Stimulated activated CD8-positive, alpha-beta memory T cell treated with anti-CD3 and anti-CD28 coated beads, Interleukin-12 subunit alpha, Interleukin-12 subunit beta, amount 100 ng/mL, for 1 hour (primary cell): ENCODE results near the gene WWOX.

Experiments used
- DNase-seq: peaks from one replicate; pipeline ENCODE4 v3.0.0-alpha.2; 2020; ENCODE audit warnings: low read depth

WWOX gene

GRCh38 chr16:78438219-78438618 is 338.8 kb downstream of the WWOX start:
- no peak for DNase-seq

DNA sequence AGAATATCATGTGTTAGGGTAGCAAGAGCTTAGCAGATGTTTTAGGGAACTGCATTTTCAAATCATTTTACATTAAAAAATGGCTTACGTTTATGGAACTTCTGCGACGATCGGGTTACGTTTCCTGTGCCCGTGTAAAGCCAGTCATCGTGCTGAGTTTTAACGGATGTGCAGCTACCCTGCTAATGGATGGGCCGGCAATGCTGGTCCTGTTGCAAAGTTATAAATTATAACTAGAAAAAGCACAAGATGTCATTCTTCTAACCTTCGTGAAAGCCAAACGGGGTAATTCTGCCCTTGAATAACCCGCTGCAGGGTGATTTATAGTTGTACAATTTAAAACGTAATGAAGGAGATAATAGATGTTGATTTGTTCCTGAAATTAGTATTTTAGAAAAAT is 339.2 kb downstream of the WWOX start:
- no peak for DNase-seq

DNA sequence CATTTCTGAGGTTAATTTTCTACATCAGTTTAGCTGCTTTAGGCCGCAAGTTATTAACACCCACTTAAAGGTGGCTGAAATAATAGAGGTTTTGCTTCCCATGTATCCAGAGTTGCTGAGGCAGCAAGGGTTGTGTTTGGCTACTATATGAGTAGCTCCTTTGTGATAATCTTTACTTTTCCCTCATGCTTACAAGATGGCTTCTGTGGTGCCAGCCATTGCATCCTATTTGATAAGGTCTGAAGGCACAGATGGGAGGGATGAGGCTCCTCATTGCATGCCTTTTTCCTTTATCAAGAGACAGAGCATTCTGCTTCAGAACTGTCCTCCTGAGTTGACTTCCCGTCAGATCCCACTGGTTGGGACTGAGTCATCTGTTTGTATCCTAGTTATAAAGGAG is 340.2 kb downstream of the WWOX start:
- no peak for DNase-seq

DNA sequence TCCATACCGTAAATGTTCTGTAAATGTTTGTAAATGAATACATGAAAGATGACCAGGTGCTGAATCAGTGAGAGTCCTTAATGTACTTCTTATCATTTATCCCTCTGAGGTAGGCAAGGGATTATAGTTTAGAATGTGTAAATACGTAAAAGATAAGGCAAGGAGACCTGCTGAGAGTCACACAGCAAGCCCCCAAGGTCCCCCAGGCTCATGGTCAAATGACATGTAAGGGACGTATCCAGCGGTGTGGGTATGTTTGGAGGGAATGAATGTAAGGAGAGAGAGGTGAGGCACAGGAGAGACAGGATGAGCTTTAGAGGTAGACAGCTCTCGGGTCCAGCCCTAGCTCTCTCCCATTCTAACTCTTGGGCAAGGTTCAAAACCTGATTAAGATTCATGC is 341.8 kb downstream of the WWOX start:
- DNase-seq: no peak

- DNase-seq: no peak
Observed at GRCh38 chr16:78443542-78444364, 344.3 kb downstream of the WWOX start.

- DNase-seq: no peak
Observed at GRCh38 chr16:78445818-78446217, 346.4 kb downstream of the WWOX start.

DNA sequence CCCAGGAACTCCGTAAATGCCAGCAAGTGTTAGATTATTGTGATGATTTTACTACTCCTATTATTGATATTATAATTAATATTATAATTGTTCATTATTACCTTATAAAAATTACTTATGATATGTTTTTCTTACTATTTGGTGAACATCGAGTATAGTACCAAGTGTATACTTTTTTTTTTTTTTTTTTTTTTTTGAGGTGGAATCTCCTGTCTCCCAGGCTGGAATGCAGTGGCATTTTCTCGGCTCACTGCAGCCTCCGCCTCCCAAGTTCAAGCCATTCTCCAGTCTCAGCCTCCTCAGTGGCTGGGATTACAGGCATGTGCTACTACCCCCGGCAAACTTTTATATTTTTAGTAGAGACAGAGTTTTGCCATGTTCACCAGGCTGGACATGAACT is 347.0 kb downstream of the WWOX start:
- DNase-seq: no peak

- no peak for DNase-seq
Observed at GRCh38 chr16:78446992-78447563, 347.6 kb downstream of the WWOX start.

DNA sequence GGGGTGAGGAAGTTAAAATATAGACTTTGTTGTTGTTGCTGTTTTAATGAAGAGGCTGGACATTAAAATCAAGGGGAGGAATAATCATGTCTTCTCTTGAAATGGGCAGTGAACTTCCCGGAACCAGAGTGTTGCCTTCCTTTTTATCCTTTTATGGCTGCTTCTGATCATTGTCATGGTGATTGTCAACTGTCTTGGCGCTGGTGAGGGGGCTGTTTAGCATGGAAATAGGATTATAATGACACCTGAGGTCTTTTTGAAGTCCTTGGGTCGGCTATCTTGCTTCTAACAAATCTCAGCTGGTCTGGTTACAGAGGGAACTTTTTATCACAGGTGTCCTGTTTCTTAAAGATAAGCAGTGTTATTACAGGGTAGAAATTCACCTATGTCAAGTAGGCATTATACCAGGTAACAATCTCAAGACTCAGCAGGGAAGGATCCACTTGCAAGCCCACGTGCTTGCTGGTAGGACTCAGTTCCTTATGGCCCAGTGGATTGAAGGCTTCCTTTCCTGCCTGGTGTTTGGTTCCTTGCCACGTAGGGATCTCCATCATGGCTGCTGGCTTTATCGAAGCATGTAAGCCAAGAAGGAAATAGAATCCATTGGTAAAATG is 349.3 kb downstream of the WWOX start:
- no peak for DNase-seq

DNA sequence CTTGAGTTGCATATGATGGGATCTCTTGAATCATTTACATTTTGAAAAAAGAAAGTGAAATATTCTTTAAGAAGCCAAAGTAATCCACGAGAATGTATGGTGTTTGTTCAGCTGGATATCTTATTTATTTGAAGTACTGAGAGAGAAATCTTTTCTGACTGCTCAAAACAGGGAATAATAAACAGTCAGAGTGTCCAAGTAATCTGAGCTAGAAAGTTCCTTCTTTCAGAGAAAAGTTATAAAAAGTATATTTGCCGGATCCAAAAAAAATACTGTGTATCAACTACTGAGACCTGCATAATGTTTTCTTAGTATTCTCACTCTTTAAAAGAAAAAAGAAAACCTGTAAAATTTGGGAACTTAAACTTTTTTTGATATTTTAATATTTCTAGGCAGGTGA is 350.8 kb downstream of the WWOX start:
- DNase-seq: no peak

GRCh38 chr16:78452025-78452555 is 352.6 kb downstream of the WWOX start:
- DNase-seq: no peak

- no peak for DNase-seq
Observed at GRCh38 chr16:78455861-78456260, 356.4 kb downstream of the WWOX start.

DNA sequence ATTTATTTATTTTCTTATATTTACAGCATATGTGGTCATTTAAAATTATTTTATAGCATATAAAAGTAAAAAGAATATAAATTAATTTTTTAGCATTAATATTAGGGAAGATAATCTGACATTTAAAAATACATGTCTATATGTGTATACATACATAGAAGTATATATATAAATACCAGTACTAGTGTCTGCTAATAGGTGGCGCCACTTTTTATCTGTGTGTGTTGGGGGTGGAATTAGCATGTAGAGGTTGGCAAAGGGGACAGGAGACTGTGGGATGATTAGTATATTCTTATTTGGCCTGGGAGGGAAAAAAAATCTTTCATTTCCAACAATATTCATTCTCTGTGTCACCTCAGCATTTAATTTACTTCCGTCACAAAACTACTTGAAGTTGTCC is 359.1 kb downstream of the WWOX start:
- DNase-seq: no peak

- DNase-seq: no peak
Observed at GRCh38 chr16:78460428-78460827, 361.0 kb downstream of the WWOX start.

- DNase-seq: no peak
Observed at GRCh38 chr16:78461087-78461486, 361.6 kb downstream of the WWOX start.

DNA sequence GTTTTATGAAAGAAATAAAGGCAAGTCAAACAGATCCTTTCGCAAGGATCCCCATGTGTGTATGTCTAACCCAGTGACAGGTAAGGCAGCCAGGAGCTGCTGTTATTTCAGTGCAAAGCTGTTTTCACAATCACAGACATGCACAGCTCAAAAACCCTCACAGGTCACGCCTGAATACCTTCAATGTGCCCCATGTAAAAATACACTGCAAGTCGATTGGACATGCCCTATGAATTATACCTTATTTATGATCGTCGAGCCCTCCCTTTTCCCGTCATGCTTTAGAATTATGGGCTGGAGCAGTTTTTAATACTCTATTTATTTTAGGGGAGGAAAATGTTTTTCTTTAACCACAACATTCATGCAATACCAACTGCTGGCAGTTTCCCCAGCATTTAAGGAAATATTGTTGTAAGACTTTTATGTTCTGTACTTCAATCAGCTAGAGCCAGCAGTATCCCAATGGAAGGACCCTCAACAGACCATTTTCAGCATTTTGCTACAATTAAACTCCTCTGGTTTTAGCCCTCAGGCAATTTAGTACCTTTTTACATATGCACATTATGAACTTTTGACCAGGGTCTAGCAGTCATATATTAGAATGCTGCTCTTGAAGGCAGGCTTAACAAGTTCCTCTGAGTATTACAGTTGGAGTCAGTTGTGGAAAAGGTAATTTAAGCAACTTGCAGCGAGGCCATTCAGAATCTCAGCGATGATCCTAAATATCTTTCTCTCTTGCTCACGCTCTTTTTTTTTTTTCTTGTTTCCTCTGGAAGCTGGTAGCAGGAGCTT is 362.2 kb downstream of the WWOX start:
- DNase-seq: no peak

- no peak for DNase-seq
Observed at GRCh38 chr16:78462288-78463208, 363.1 kb downstream of the WWOX start.

- no peak for DNase-seq
Observed at GRCh38 chr16:78463591-78463990, 364.1 kb downstream of the WWOX start.

DNA sequence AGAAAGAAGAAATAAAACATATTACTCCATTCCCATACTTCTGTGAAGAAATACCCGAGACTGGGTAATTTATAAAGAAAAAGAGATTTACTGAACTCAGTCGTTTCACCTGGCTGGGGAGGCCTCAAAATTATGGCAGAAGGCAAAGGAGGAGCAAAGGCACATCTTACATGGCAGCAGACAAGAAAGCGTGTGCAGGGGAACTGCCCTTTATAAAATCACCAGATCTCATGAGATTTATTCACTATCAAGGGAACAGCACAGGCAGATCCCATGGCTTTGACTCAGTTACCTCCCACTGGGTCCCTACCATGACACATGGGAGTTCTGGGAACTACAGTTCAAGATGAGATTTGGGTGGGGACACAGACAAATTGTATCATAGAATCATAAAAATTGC is 365.4 kb downstream of the WWOX start:
- no peak for DNase-seq

- DNase-seq: no peak
Observed at GRCh38 chr16:78465730-78466129, 366.3 kb downstream of the WWOX start.

DNA sequence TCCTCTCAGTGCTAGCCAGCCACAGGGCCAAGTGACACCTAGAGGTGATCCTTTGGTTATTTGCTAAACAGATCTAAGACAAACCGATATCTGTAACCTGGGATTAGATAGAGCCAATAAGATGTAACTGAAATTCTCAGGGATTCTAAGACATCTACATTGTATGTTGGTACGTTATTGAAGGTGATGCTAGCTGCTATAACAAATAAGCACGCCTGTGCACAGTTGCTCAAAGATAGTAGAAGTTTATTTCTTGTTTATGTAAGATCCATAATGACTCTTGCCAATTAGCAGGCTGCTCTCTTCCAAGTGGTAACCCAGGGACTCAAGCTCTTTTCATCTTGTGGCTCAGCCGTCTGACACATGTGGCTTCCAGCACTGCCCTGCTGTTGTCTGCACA is 370.3 kb downstream of the WWOX start:
- DNase-seq: no peak
